Cardiac septum (tissue), 1 donor: ENCODE data around the gene FUZ. TPM values are rescaled to one million over a fixed set of nuclear protein-coding genes. Genes with fewer than 3 reads are reported as not detected.

Source experiments
- DNase-seq: peaks from one replicate; pipeline ENCODE4 v3.0.0-alpha.2; 2020; ENCODE audit warnings: low spot score
- intact Hi-C: fragments of 100-400 bp; cut with DNase I; formaldehyde crosslinking; loops from one replicate; pipeline ENCODE4 v1.14.0; 2022
- long read RNA-seq: library from polyadenylated mRNA; unstranded; transcript quantifications from one replicate; pipeline ENCODE4 v2.0.0, GENCODE V29; 2021
- total RNA-seq: library from RNA; stranded (reverse); fragmentation: NEBNext Ultra II Directional; extraction: Animal tissue kit (Norgen Biotek cat#: 25700); gene quantifications from one replicate; pipeline ENCODE4 v1.2.1, GENCODE V29; 2021
- donor health status: DM: no; HTN: no; CAD: no.

The FUZ gene, protein sequence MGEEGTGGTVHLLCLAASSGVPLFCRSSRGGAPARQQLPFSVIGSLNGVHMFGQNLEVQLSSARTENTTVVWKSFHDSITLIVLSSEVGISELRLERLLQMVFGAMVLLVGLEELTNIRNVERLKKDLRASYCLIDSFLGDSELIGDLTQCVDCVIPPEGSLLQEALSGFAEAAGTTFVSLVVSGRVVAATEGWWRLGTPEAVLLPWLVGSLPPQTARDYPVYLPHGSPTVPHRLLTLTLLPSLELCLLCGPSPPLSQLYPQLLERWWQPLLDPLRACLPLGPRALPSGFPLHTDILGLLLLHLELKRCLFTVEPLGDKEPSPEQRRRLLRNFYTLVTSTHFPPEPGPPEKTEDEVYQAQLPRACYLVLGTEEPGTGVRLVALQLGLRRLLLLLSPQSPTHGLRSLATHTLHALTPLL
- 13.7 TPM for total RNA-seq
- long read RNA-seq, transcript FUZ-201 (11 exons, 1,675 nt): major isoform, 14 of 36 reads
- long read RNA-seq, partial matches to known transcripts: 5 of 36 reads
- long read RNA-seq, other reads (novel, unspliced or antisense): 15 of 36 reads

GRCh38 chr19:49812997-49813861 is at the start of gene FUZ:
Gene FUZ, minus strand, starts transcription at chr19:49813292. Its CDS starts 186 bp downstream, at chr19:49813106.
- intact Hi-C loops: loop anchor here (2.0 to 5.0 kb wide), 3 partner anchors 38 to 54 kb away; partner anchors contain the start of genes AP2A1, PNKP and PTOV1
- peak; percentile 98 for DNase-seq

GRCh38 chr19:49862391-49863253 is 49.5 kb upstream of the FUZ start:
- DNase-seq: no peak
- intact Hi-C loops: no loop called here

- no peak for DNase-seq
- intact Hi-C loops: no loop called here
These were observed 48.7 kb upstream of the FUZ start for GRCh38 chr19:49861541-49862378.

GRCh38 chr19:49861107-49861506 is 48.0 kb upstream of the FUZ start:
- no peak for DNase-seq

GRCh38 chr19:49860336-49861102 is 47.4 kb upstream of the FUZ start:
- DNase-seq: no peak
- intact Hi-C loops: no loop called here

More at GRCh38 chr19:49861107-49861506, 48.0 kb upstream of the FUZ start:
- intact Hi-C loops: no loop called here

- DNase-seq: no peak
- intact Hi-C loops: no loop called here
These were observed 46.7 kb upstream of the FUZ start for GRCh38 chr19:49859682-49860335.

DNA sequence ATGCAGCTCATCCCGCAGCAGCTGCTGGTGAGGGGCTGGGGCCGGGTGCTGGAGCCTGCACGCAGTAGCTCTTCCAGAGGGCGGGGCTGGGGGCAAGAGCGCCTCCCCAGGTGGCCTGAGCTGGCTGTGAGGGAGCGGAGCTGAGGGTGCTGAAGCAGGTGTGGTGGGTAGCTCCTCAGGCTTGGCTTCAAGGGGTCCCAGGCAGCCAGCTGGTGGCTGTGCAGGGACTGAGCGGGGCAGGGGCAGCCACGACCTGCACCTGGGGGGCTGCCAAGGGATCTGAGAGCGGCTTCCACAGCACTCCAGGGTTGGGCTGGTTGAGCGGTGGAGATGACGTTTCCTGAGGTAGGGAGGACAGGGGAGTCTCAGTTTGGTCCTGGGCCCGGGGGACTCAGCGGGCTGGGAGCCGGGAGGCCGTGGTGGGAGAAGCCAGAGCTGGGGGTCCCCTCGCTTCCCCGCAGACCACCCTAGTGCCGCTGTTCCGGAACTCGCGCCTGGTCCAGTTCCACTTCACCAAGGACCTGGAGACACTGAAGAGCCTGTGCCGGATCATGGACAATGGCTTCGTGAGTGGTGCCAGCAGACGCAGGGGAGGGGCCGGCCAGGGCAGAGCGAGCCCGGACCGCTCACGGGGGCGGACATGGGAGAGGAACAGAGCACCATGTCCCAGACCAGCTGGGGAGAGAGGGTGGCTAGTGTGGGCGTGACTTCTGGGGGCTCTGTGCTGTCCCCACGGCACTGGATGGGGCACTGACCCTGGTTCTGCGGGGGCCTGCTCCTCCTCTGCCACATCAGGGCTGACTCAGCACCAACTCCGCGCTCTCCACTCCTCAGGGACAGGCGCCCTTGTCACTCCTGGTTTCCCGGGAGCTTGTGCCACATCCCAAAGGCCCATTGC is 45.2 kb upstream of the FUZ start:
- intact Hi-C loops: no loop called here
- DNase-seq: no peak

DNA sequence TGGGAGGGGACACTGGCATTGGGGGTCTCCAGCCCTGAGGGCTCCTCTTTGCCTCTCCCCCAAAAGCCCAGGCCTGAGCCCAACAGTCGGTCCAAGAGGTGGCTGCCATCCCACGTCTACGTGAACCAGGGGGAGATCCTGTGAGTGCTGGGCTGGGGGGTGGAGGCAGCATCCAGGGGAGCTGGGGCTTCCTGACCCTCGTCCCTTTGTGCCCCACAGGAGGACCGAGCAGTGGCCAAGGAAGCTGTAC is 44.7 kb upstream of the FUZ start:
- no peak for DNase-seq
- intact Hi-C loops: no loop called here

- intact Hi-C loops: no loop called here
- no peak for DNase-seq
These were observed 44.2 kb upstream of the FUZ start for GRCh38 chr19:49857061-49857837.

DNA sequence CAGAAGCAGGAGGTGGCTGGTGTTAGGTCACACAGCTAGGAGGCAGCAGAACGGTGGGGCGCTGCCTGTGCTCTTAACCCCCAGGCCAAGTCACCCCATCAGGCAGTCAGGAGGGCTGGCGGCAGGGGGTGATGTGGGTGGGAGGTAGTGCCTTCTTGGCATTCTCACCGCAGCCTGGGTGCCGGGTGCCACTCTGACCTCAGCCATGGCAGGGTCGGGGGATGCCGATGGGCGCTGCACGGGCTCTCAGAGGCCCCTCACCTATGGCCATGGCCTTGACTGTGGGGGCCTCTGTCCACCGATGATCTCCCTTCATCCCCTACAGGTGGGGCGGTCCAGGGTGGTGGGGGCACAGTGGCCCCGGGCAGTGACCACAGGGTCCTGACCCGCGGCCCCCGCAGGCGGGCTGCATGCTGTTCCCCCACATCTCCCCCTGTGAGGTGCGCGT is 43.5 kb upstream of the FUZ start:
- intact Hi-C loops: no loop called here
- DNase-seq: no peak

DNA sequence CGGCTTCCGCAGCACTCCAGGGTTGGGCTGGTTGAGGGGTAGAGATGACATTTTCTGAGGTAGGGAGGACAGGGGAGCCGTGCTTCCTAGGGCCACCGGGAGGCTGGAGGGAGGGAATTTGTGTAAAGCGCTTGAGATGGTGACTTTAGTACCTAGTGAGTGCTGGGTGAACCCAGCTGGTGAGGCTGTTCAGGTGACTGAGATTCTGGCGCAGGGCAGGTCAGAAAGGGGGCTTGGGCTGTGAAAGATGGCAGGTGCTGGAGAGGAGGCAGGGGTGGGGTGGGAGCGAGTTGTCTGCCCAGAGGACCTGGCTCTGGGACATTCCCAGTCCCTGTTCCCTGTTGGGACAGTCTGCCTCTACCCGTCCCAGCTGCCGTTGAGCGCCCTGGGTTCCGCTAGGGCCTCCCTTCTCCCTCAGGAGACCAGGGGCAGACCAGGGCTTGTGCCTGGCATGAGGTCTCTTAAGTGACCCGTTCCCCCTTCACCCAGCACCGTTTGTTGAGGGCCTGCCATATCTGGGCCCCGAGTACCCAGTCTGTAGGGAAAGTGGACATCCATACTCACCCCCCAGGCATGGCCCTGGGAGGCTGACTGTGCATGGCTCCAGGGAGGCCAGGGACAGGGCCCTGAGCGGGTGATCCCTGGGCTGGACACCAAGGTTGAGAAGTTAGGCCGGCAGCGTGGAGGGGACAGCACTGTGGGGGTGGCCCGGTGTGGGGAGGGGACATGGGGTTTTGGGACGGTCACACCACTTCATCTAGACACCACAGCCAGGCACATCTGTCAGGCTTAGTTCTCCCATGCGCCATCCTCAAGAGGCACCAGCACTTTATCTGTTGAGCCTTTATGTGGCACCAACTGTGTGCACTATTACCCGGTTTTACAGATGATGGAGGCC is 42.8 kb upstream of the FUZ start:
- intact Hi-C loops: no loop called here
- no peak for DNase-seq

GRCh38 chr19:49855277-49855675 is 42.2 kb upstream of the FUZ start:
- intact Hi-C loops: no loop called here
- no peak for DNase-seq

DNA sequence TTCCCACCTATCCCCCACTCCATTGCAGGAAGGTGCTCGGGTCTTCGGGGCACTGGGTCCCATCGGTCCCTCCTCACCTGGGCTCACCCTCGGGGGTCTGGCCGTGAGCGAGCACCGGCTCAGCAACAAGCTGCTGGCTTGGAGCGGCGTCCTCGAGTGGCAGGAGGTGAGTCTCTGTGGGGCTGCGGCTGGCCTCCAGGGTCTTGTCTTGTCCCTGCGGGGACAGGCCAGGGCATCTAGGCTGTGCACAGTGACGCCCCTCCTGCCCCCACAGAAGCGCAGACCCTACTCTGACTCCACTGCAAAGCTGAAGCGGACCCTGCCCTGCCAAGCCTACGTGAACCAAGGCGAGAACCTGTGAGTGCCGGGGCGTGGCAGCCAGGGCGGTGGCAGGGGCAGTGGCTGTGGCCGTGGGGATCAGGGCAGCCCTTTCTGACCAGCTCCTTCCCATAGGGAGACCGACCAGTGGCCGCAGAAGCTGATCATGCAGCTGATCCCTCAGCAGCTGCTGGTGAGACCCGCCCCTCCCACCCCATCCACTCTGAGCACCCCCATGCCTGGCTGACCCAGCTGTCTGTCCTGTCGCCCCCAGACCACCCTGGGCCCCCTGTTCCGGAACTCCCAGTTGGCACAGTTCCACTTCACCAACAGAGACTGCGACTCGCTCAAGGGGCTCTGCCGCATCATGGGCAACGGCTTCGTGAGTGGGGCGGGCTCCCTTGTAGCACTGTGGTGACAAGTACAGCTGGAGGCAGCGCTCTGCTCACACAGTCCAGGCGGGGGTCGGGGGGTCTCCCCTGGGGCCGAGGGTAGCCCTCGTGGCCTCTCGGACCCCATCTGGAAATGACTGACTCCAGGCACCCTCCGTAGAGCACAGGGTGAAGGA is 41.5 kb upstream of the FUZ start:
- DNase-seq: no peak
- intact Hi-C loops: no loop called here

DNA sequence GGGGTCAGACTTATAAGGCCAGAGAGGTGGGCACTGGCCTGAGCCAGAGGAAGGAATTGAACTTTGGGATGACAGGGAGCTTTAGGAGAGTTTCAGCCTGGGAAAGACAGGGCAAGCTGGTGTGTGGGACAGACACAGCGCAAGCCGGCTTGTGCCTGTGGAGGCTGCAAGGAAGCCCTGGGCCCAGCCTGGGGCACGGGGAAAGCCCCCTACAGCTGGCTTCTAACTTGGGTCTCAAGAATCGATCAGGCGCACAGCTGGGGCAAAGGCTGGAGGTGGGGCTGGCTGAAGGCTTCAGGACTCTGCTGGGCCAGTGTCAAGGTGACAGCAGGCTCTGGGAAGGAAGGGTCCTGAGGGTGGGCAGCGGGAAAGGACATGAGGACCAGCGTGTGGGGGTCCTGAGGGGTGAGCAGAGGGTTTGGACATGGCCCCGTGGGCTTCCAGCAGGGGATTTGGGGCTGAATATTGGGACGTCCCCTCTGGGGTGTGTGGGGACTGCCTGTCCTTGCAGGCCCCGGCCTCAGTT is 40.8 kb upstream of the FUZ start:
- DNase-seq: no peak
- intact Hi-C loops: no loop called here
